Measurements from ENCODE around the gene ITSN1. TPM values are rescaled to one million over a fixed set of nuclear protein-coding genes. Genes with fewer than 3 reads are reported as not detected.
"Not testable (repeated sequence)": the region's sequence is repeated elsewhere in the genome, so short reads cannot be mapped to it uniquely, and the experiment has no call there.

The ITSN1 gene
- total RNA-seq, 4 donors from 2014 or later: 37.0 to 123 (median 61.1) TPM

DNA sequence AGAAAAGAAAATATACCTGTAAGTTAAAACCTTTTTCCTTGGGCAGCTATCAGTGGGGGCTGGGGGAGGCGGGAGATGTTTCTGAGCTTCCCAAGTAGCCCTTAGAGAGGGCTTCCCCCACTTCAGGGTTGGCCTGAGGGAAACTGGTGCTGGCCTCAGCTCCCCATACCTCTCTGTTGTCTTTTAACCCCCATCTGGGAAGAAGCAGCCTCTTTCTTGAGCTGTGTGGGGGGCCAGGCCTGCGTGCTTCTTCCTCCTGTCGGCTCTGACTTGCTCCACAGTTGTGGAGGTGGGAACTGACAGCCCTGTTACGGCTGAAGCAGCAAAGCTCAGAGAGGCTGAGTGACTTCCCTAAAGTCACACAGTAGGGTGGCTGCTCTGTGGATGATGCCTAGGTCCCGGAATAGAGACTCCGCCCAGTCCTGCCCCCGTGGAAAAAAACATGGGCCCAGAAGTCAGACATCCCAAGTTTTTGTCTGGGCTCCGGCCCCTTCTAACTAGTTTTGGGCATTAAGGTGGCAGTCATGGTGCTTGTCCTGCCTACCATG lies 218.1 kb downstream of the ITSN1 start:
- H3K36me3 ChIP-seq: no peaks in the 10 kb centered on the region
- no peaks in the 10 kb centered on the region for H3K9me3 ChIP-seq
- in situ Hi-C loops (cut with MboI; ENCODE audit: low pct_ligation_motif_present in 1 of 4, low pct_unique_long_range_greater_than_20kb in 1 of 4, low sequenced_read_pairs in 3 of 4) (no loop called here), intact Hi-C loops (cut with DNase I; ENCODE audit: low total_unique reads) (no loop called here)
- TF ChIP-seq, protein P1, sequence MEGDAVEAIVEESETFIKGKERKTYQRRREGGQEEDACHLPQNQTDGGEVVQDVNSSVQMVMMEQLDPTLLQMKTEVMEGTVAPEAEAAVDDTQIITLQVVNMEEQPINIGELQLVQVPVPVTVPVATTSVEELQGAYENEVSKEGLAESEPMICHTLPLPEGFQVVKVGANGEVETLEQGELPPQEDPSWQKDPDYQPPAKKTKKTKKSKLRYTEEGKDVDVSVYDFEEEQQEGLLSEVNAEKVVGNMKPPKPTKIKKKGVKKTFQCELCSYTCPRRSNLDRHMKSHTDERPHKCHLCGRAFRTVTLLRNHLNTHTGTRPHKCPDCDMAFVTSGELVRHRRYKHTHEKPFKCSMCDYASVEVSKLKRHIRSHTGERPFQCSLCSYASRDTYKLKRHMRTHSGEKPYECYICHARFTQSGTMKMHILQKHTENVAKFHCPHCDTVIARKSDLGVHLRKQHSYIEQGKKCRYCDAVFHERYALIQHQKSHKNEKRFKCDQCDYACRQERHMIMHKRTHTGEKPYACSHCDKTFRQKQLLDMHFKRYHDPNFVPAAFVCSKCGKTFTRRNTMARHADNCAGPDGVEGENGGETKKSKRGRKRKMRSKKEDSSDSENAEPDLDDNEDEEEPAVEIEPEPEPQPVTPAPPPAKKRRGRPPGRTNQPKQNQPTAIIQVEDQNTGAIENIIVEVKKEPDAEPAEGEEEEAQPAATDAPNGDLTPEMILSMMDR (IDR thresholded peaks at IDR 0.05): no peak
- TF ChIP-seq POLR2A (IDR thresholded peaks at IDR 0.05): no peak
- TF ChIP-seq EP300 (IDR thresholded peaks at IDR 0.05; ENCODE audit: low read depth): no peak
- no peak for TF ChIP-seq POLR2AphosphoS5 (IDR thresholded peaks at IDR 0.05)
- H3K4me1 ChIP-seq: no peaks in the 10 kb centered on the region
- no peak for DNase-seq
- no peak overlapping the region for H3K4me3 ChIP-seq
- WGBS, 2 donors (ENCODE audit: low coverage in 1 of 2): 94% methylated on average over 8 of the region's 8 CpGs; no CpG with 5 or more reads in 1 of the 2 donors
- no peaks in the 10 kb centered on the region for H3K27me3 ChIP-seq
- H3K27ac ChIP-seq: no peak overlapping the region

GRCh38 chr21:33861125-33861524 lies 218.8 kb downstream of the ITSN1 start:
- Histone ChIP-seq H3K27me3 (no peaks in the 10 kb centered on the region), H3K36me3 (no peaks in the 10 kb centered on the region), H3K9me3 (no peaks in the 10 kb centered on the region), H3K27ac (no peak overlapping the region), H3K4me3 (no peak overlapping the region), H3K4me1 (no peaks in the 10 kb centered on the region)
- no peak for DNase-seq
- in situ Hi-C loops (cut with MboI; ENCODE audit: low pct_ligation_motif_present in 1 of 4, low pct_unique_long_range_greater_than_20kb in 1 of 4, low sequenced_read_pairs in 3 of 4) (no loop called here), intact Hi-C loops (cut with DNase I; ENCODE audit: low total_unique reads) (no loop called here)
- TF ChIP-seq POLR2A (IDR thresholded peaks at IDR 0.05): no peak
- no peak for TF ChIP-seq EP300 (IDR thresholded peaks at IDR 0.05; ENCODE audit: low read depth)
- TF ChIP-seq, protein P1 (IDR thresholded peaks at IDR 0.05): no peak
- TF ChIP-seq POLR2AphosphoS5 (IDR thresholded peaks at IDR 0.05): no peak
- WGBS, 2 donors (ENCODE audit: low coverage in 1 of 2): 87 to 90% methylated on average over 3 of the region's 3 CpGs

DNA sequence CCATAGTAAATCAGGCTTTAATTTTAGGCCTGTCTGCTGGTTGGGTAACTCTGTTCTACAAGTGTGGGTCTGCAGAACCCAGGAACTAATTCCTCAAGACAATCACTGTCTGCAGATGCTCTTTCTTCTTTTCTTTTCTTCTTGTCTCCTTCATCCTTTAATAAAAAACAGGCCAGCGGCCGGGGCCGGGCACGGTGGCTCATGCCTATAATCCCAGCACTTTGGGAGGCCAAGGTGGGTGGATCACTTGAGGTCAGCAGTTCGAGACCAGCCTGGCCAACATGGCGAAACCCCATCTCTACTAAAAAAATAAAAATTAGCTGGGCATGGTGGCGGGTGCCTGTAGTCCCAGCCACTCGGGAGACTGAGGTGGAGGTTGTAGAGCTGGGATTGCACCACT lies 220.9 kb downstream of the ITSN1 start:
- intact Hi-C loops (cut with DNase I; ENCODE audit: low total_unique reads); H3K9me3 ChIP-seq: not testable (repeated sequence)

GRCh38 chr21:33864150-33864549 lies 221.8 kb downstream of the ITSN1 start:
- Histone ChIP-seq H3K4me3 (no peak overlapping the region), H3K9me3 (no peaks in the 10 kb centered on the region), H3K36me3 (no peaks in the 10 kb centered on the region), H3K4me1 (no peaks in the 10 kb centered on the region), H3K27ac (no peak overlapping the region), H3K27me3 (no peaks in the 10 kb centered on the region)
- no peak for DNase-seq
- WGBS, 2 donors (ENCODE audit: low coverage in 1 of 2): 67% methylated on average over 1 of the region's 1 CpG; no CpG with 5 or more reads in 1 of the 2 donors
- intact Hi-C loops (cut with DNase I; ENCODE audit: low total_unique reads) (no loop called here), in situ Hi-C loops (cut with MboI; ENCODE audit: low pct_ligation_motif_present in 1 of 4, low pct_unique_long_range_greater_than_20kb in 1 of 4, low sequenced_read_pairs in 3 of 4) (no loop called here)
- TF ChIP-seq POLR2A (IDR thresholded peaks at IDR 0.05): no peak
- no peak for TF ChIP-seq EP300 (IDR thresholded peaks at IDR 0.05; ENCODE audit: low read depth)
- TF ChIP-seq POLR2AphosphoS5 (IDR thresholded peaks at IDR 0.05): no peak
- TF ChIP-seq, protein P1 (IDR thresholded peaks at IDR 0.05): no peak

More for the DNA sequence above, 220.9 kb downstream of the ITSN1 start:
- H3K4me3 ChIP-seq; DNase-seq; H3K27me3 ChIP-seq; in situ Hi-C loops (cut with MboI; ENCODE audit: low pct_ligation_motif_present in 1 of 4, low pct_unique_long_range_greater_than_20kb in 1 of 4, low sequenced_read_pairs in 3 of 4); H3K36me3 ChIP-seq; H3K4me1 ChIP-seq; H3K27ac ChIP-seq: not testable (repeated sequence)
- 95% methylated on average over 4 to 8 of the region's 8 CpGs for WGBS, 2 donors (ENCODE audit: low coverage in 1 of 2)

DNA sequence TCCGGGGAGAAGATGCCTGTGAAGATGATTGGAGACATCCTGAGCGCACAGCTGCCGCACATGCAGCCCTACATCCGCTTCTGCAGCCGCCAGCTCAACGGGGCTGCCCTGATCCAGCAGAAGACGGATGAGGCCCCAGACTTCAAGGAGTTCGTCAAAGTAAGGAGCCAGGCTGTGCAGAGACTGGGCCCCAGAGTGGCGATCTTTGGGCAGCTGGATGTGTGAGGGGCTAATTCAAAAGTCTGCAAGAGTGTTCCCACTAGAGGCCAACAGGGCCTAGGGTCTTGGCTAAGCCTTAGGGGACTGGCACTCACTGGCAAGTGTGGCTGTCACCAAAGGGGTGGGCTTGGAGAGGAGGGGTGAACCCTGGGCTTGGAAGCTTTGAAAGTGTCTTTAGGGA lies 222.9 kb downstream of the ITSN1 start:
- H3K9me3 ChIP-seq: no peaks in the 10 kb centered on the region
- TF ChIP-seq, protein P1 (IDR thresholded peaks at IDR 0.05): no peak
- TF ChIP-seq EP300 (IDR thresholded peaks at IDR 0.05; ENCODE audit: low read depth) (no peak), POLR2A (IDR thresholded peaks at IDR 0.05) (no peak), POLR2AphosphoS5 (IDR thresholded peaks at IDR 0.05) (no peak)
- no peaks in the 10 kb centered on the region for H3K36me3 ChIP-seq
- DNase-seq: no peak
- in situ Hi-C loops (cut with MboI; ENCODE audit: low pct_ligation_motif_present in 1 of 4, low pct_unique_long_range_greater_than_20kb in 1 of 4, low sequenced_read_pairs in 3 of 4) (no loop called here), intact Hi-C loops (cut with DNase I; ENCODE audit: low total_unique reads) (no loop called here)
- no peak overlapping the region for H3K4me3 ChIP-seq
- 94% methylated on average over 9 of the region's 9 CpGs; no CpG with 5 or more reads in 1 of the 2 donors for WGBS, 2 donors (ENCODE audit: low coverage in 1 of 2)
- H3K27me3 ChIP-seq: no peaks in the 10 kb centered on the region
- no peak overlapping the region for H3K27ac ChIP-seq
- no peaks in the 10 kb centered on the region for H3K4me1 ChIP-seq
